Astrocyte of the spinal cord (primary cell): ENCODE data around the gene SKIDA1.

Experiments
- DNase-seq: peaks from one replicate; pipeline ENCODE4 v3.0.0; 2011; ENCODE audit warnings: low read depth, low spot score
- H3K4me3 ChIP-seq: 2 replicates; pipeline ENCODE4 v1.5.1; 2011; ENCODE audit warnings: low read depth, mild to moderate bottlenecking, low read length, moderate library complexity
- in situ Hi-C: cut with HindIII; loops from 2 replicates; pipeline ENCODE4 v1.10.0; 2017; ENCODE audit warnings: low sequenced_read_pairs
- TF ChIP-seq, protein P1 (sequence below): IDR thresholded peaks from 2 replicates; pipeline ENCODE4 v1.5.1; 2012; ENCODE audit warnings: low read depth, mild to moderate bottlenecking, low read length, inconsistent platforms

The SKIDA1 gene

DNA sequence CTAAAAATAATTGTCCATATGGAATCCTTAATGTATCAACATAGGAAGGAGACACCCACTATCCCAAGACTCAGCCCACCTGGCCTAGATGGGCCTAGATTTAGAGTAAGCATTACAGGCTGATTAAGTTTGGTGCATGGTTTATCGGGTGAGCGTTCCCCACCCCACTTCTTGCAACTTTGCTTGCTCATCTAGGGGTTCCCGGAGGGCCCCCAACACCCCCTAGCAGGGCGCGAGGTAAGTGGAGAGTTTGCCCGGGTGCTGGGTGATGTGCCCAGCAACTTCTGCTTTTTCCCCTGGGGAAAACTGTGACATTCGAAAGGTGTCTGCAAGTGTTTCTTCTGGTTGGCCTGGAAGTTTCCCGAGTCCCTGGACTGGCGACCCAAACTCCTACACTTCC lies 31.7 kb downstream of the SKIDA1 start:
- in situ Hi-C loops: no loop called here
- H3K4me3 ChIP-seq: no peak overlapping the region
- TF ChIP-seq, protein P1, sequence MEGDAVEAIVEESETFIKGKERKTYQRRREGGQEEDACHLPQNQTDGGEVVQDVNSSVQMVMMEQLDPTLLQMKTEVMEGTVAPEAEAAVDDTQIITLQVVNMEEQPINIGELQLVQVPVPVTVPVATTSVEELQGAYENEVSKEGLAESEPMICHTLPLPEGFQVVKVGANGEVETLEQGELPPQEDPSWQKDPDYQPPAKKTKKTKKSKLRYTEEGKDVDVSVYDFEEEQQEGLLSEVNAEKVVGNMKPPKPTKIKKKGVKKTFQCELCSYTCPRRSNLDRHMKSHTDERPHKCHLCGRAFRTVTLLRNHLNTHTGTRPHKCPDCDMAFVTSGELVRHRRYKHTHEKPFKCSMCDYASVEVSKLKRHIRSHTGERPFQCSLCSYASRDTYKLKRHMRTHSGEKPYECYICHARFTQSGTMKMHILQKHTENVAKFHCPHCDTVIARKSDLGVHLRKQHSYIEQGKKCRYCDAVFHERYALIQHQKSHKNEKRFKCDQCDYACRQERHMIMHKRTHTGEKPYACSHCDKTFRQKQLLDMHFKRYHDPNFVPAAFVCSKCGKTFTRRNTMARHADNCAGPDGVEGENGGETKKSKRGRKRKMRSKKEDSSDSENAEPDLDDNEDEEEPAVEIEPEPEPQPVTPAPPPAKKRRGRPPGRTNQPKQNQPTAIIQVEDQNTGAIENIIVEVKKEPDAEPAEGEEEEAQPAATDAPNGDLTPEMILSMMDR: no peak
- no peak for DNase-seq

DNA sequence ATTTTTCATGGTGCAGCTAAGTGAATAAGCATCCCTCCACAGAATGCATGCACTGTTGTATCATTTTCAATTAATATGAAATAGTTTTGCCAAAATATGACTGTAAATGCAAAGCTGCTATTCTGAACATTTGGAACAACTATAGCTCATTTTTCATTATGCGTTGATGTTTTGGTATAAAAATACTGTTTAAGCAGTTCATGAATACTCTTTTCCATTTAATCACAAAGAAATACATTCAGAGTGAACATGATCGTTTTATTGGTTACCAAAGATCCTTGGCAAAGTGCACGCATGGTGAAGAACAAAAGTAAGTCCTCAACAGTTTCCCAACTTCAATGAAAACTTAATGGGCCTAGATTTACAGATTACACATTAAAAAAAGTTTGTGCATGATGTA lies 33.1 kb downstream of the SKIDA1 start:
- in situ Hi-C loops: no loop called here
- DNase-seq: no peak
- H3K4me3 ChIP-seq: no peak overlapping the region
- TF ChIP-seq, protein P1: no peak

DNA sequence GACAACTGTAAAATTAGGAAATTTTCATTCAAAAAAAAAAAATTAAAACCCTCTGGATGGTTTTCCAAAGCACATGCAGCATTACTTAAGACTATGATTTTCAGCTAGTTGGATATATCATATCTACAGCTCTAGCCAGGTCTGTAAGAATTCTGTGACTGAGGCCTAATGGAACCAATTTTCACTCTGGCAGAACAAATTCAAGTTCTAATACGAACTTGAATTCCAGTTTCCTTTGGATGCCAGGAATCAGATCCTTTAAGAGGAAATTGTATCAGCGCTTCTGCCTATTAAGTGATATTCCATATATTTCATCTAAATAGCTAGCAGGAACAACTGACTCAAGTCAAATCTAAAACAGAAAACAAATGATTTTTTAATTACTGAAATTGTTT lies 34.8 kb downstream of the SKIDA1 start:
- TF ChIP-seq, protein P1: no peak
- DNase-seq: no peak
- H3K4me3 ChIP-seq: no peak overlapping the region
- in situ Hi-C loops: no loop called here

DNA sequence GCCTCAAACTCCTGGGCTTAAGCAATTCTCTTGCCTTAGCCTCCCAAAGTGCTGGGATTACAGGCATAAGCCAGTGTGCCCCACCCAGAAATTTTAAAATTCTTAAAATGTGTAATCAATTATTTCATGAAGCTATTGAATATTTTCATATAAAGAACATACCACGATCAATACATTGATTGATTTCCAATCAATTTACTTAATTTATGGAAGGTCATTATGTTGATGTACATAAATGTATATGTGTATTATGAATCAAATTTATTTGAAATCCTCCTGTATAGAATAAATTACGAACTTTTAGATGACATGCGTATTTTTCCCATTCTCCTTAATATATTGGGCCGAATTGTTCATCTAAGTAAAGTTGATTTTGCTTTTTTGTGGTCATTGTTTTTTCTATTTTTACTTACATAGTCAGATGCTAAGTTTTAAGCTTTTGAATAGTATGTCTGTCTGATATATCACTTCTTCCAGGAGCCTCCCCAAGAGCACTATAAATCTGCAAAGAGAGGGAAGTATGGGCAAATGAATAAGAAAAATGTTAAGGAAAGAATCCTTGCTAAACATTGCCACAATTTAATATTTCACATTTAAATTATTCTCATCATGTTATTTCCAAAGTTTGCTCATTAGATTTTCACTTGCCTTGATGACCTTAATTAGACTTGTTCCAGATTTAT lies 35.3 kb downstream of the SKIDA1 start:
- no peak for DNase-seq
- H3K4me3 ChIP-seq: no peak overlapping the region
- in situ Hi-C loops: no loop called here
- TF ChIP-seq, protein P1: no peak

DNA sequence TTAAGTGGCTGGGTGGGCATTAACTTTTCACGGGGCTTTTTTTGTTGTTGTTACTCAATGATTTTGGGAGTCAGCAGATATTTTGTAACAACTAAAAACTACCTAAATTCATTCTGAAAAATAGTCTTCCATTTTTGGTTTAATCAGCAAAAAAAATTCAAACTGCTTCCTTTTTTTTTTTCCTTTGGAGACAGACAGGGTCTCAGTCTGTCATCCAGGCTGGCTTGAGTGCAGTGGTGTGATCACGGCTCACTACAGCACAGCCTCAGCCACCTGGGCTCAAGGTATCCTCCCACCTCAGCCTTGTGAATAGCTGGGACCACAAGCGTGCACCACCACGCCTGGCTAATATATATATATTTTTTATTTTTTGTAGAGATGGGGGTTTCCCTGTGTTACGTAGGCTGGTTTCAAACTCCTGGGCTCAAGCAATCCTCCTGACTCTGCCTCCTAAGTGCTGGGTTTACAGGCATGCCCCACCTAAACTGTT lies 36.5 kb downstream of the SKIDA1 start:
- in situ Hi-C loops: no loop called here
- no peak overlapping the region for H3K4me3 ChIP-seq
- TF ChIP-seq, protein P1: no peak
- no peak for DNase-seq

DNA sequence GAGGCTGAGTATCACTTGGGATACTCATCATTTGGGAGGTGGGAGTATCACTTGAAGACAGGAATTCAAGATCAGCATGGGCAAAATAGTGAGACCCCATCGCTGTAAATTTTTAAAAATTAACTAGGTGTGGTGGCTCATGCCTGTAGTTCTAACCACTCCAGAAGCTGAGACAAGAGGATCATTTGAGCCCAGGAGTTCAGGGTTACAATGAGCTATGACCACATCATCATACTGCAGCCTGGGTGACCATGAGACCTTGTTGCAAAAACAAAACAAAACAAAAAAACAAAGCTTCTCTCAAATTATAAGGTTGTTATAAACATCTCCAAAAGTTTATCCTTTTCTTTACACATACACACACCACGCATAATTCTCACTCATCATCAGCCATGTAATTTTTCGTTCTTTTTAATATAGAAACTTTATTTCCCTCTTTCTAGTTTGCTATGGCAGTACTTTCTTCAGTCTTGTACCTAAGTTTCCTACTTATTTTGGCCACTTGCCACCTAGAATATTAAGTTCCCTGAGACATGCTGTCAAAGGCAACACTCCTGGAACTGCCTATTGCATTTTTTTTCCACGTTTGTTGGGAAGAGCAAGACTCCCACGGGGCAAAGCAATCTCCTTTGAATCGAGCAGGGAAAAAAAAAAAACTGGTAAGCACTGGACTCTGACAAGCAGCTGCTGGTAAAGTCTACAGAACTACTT lies 37.1 kb downstream of the SKIDA1 start:
- TF ChIP-seq, protein P1: no peak
- H3K4me3 ChIP-seq: no peak overlapping the region
- in situ Hi-C loops: no loop called here
- peak; percentile 51 for DNase-seq
